Adrenal gland (tissue), 5 donors: ENCODE data around the gene TMEM43.

Experiments used
- CTCF ChIP-seq, 6 experiments: fragments of 450-650 bp in 4 of 6; fragments of 200-600 bp in 2 of 6; sonication (generic) in 1 of 6; IDR thresholded peaks; 1 replicate in 5 of 6; 2 replicates in 1 of 6; pipeline versions ENCODE4 v1.5.1 to v1.8.0; 2016 to 2021; ENCODE audit warnings: antibody characterized with exemption in 6 of 6, mild to moderate bottlenecking in 2 of 6, moderate library complexity in 1 of 6
- POLR2A ChIP-seq, 2 donors: fragments of 450-650 bp; IDR thresholded peaks; one replicate each; pipeline ENCODE4 v1.6.1; 2017; ENCODE audit warnings: antibody characterized with exemption in 2 of 2, mild to moderate bottlenecking in 2 of 2, moderate library complexity in 1 of 2
- donor health status: DM: no; HTN: no; CAD: no.

DNA sequence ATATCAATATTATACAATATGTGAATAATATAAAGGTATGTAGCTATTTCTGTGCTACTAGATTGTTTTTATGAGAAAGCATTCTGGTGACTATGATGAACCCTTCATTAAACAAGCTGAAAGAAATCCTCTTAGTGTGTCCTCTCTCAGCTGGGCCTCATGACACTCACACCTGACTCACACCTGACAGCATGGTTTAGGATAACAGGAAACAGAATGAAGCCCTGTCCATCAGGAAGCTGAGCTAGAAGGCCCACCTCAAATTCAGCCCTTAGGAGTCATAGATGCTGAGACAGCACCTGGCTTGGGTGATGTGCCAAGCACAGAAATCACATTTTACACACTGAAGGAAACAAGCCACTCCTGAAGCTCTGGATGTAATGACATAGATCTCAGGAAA lies 31.0 kb upstream of the TMEM43 start:
- no peak for TF ChIP-seq CTCF (IDR thresholded peaks at IDR 0.05)
- no peak for TF ChIP-seq POLR2A (IDR thresholded peaks at IDR 0.05)
